ENCODE data around the gene EEF1AKMT4. TPM values are rescaled to one million over a fixed set of nuclear protein-coding genes. Genes with fewer than 3 reads are reported as not detected.

EEF1AKMT4 gene
- total and polyA plus RNA-seq, 10 of the 15 experiments (the other 5 are each of a cell fraction or from before 2014, with no cell fraction given): 7.5 to 26.8 (median 18.3) TPM

DNA sequence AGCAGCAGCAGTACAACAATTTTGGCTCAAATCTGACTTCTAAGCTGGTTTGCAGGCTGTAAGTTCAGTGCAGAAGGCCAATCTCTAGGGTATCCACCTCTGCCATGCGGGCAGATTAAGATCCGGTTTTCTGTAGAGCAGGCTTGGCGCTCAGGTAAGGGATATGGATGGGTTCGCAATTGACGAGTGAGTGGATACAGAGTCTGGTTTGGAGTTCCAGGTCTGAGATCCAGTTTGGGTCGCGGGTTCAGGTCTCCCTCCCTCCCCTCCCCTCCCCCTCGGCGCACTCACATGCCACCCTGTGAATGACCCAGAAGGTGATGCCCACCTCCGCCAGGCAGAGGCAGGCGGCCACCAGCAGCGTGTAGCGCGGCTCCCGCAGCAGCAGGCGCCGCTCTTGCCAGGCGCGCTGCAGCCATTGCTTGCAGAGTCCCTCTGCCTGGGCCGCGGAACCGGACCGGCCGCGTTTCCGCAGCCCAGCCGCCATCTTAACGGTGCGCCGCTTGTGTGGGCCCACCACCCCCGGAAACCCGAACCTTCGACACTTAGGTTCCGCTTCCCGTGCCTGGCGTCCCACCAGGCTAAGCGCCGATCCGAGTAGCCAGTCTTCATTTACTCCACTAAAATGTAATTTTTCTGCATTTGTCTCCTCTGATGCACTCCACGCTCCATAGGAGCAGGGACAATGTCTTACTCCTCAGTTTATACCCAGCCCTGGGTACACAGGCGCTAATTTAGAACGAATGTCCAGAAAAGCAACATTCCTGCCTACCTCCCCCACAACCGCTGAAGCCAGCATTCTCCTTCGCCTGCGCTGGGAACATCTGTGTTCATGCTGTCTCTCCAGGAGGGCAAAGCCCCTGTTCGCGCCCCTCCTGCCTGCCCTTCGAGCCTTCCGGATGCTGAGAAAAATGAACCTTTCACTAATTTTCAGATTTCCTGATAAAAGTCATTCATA, 739 bp upstream of the EEF1AKMT4 start, which contains the start of gene ALG3 (continued):
- TF ChIP-seq MEF2A (IDR thresholded peaks at IDR 0.05; ENCODE audit: insufficient read depth, low read depth, low read length) (0 out of 2 replicates have a peak, but pooled peaks have one; percentile 19), POLR2A (IDR thresholded peaks at IDR 0.05; ENCODE audit: low read depth, low read length) (peak; percentile 99), BHLHE40 (IDR thresholded peaks at IDR 0.05; ENCODE audit: borderline replicate concordance in 1 of 2, low read depth in 2 of 2, low read length in 1 of 2) (peak; percentile 57 to 85; a peak in 3 of 4 replicates), KAT2A (conservative IDR thresholded peaks at IDR 0.05; ENCODE audit: control insufficient read depth, low read depth, low read length) (no peak), ETV6 (conservative IDR thresholded peaks at IDR 0.05 in 1 of 2, IDR thresholded peaks at IDR 0.05 in 1 of 2; ENCODE audit: borderline replicate concordance in 1 of 2, low read depth in 1 of 2) (peak in 1 of 2 experiments; percentile 68; a peak in 2 of 4 replicates), CHD1 (IDR thresholded peaks at IDR 0.05; ENCODE audit: low read depth, low read length) (no peak), RB1 (IDR thresholded peaks at IDR 0.05; ENCODE audit: borderline replicate concordance) (peak; percentile 72; the same call in 1 of the 2 replicates), SREBF1 (IDR thresholded peaks at IDR 0.05; ENCODE audit: low read length) (no peak), TCF7 (IDR thresholded peaks at IDR 0.05; ENCODE audit: borderline replicate concordance) (no peak), SMAD1 (IDR thresholded peaks at IDR 0.05; ENCODE audit: low read depth, partially characterized antibody) (no peak), TCF3 (IDR thresholded peaks at IDR 0.05; ENCODE audit: borderline replicate concordance, insufficient read depth, low read depth, low read length) (no peak), MYC (IDR thresholded peaks at IDR 0.05; ENCODE audit: insufficient read depth, insufficient read length, insufficient replicate concordance, low read length, severe bottlenecking) (peak; percentile 96), BMI1 (IDR thresholded peaks at IDR 0.05; ENCODE audit: borderline replicate concordance) (no peak), ASH2L (IDR thresholded peaks at IDR 0.05; ENCODE audit: borderline replicate concordance, low read depth) (peak; percentile 78; the same call in 1 of the 2 replicates), RAD51 (IDR thresholded peaks at IDR 0.05) (peak; percentile 34; the same call in 1 of the 2 replicates), SPI1 (IDR thresholded peaks at IDR 0.05; ENCODE audit: borderline replicate concordance, insufficient read depth, low read depth, low read length) (no peak), MTA3 (IDR thresholded peaks at IDR 0.05; ENCODE audit: borderline replicate concordance, low read length) (no peak), CHD4 (IDR thresholded peaks at IDR 0.05) (no peak), HDAC2 (IDR thresholded peaks at IDR 0.05) (no peak)
- TF ChIP-seq, protein P1, sequence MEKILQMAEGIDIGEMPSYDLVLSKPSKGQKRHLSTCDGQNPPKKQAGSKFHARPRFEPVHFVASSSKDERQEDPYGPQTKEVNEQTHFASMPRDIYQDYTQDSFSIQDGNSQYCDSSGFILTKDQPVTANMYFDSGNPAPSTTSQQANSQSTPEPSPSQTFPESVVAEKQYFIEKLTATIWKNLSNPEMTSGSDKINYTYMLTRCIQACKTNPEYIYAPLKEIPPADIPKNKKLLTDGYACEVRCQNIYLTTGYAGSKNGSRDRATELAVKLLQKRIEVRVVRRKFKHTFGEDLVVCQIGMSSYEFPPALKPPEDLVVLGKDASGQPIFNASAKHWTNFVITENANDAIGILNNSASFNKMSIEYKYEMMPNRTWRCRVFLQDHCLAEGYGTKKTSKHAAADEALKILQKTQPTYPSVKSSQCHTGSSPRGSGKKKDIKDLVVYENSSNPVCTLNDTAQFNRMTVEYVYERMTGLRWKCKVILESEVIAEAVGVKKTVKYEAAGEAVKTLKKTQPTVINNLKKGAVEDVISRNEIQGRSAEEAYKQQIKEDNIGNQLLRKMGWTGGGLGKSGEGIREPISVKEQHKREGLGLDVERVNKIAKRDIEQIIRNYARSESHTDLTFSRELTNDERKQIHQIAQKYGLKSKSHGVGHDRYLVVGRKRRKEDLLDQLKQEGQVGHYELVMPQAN (conservative IDR thresholded peaks at IDR 0.05): peak; percentile 97
- TF ChIP-seq, protein P2, sequence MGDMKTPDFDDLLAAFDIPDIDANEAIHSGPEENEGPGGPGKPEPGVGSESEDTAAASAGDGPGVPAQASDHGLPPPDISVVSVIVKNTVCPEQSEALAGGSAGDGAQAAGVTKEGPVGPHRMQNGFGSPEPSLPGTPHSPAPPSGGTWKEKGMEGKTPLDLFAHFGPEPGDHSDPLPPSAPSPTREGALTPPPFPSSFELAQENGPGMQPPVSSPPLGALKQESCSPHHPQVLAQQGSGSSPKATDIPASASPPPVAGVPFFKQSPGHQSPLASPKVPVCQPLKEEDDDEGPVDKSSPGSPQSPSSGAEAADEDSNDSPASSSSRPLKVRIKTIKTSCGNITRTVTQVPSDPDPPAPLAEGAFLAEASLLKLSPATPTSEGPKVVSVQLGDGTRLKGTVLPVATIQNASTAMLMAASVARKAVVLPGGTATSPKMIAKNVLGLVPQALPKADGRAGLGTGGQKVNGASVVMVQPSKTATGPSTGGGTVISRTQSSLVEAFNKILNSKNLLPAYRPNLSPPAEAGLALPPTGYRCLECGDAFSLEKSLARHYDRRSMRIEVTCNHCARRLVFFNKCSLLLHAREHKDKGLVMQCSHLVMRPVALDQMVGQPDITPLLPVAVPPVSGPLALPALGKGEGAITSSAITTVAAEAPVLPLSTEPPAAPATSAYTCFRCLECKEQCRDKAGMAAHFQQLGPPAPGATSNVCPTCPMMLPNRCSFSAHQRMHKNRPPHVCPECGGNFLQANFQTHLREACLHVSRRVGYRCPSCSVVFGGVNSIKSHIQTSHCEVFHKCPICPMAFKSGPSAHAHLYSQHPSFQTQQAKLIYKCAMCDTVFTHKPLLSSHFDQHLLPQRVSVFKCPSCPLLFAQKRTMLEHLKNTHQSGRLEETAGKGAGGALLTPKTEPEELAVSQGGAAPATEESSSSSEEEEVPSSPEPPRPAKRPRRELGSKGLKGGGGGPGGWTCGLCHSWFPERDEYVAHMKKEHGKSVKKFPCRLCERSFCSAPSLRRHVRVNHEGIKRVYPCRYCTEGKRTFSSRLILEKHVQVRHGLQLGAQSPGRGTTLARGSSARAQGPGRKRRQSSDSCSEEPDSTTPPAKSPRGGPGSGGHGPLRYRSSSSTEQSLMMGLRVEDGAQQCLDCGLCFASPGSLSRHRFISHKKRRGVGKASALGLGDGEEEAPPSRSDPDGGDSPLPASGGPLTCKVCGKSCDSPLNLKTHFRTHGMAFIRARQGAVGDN (IDR thresholded peaks at IDR 0.05): no peak
